GM12892 (cell line): Measurements from ENCODE around the gene USP7.

Experiments
- POLR2A ChIP-seq: IDR thresholded peaks from 2 replicates; pipeline ENCODE4 v1.6.1; 2011; ENCODE audit warnings: low read depth, low read length, control low read depth
- POLR2AphosphoS5 ChIP-seq: IDR thresholded peaks from 2 replicates; pipeline ENCODE4 v1.6.1; 2011; ENCODE audit warnings: low read depth, low read length, control low read depth

GRCh38 chr16:8964462-8964861 lies 756 bp upstream of the USP7 start:
- TF ChIP-seq POLR2AphosphoS5 (no peak), POLR2A (no peak)
